H9 (cell line): Measurements from ENCODE around the gene MAP3K12. TPM values are rescaled to one million over a fixed set of nuclear protein-coding genes. Genes with fewer than 3 reads are reported as not detected.
A peak's percentile ranks its signal among the peaks of the same experiment; 100 is the strongest.

Experiments used
- DNase-seq: peaks from one replicate; pipeline ENCODE4 v3.0.0-alpha.2; 2017
- H2AFZ ChIP-seq: one replicate; pipeline ENCODE4 v1.6.1; 2013; ENCODE audit warnings: mild to moderate bottlenecking, low read length, control low read depth, moderate library complexity
- H2AK5ac ChIP-seq: 2 replicates; pipeline ENCODE4 v1.6.1; 2013; ENCODE audit warnings: low read length, control low read depth, mixed read lengths; ENCODE audit not compliant: insufficient read length
- H2BK120ac ChIP-seq: one replicate; pipeline ENCODE4 v1.6.1; 2013; ENCODE audit warnings: low read depth, mild to moderate bottlenecking, low read length, control low read depth, inconsistent platforms; ENCODE audit not compliant: poor library complexity, severe bottlenecking
- H2BK12ac ChIP-seq: 2 replicates; pipeline ENCODE4 v1.6.1; 2013; ENCODE audit warnings: low read length, control low read depth, mixed read lengths, low read depth; ENCODE audit not compliant: insufficient read length
- H2BK15ac ChIP-seq: 2 replicates; pipeline ENCODE4 v1.6.1; 2013; ENCODE audit warnings: low read depth, low read length, control low read depth
- H2BK20ac ChIP-seq: one replicate; pipeline ENCODE4 v1.6.1; 2013; ENCODE audit warnings: low read depth, mild to moderate bottlenecking, low read length, control low read depth, inconsistent platforms; ENCODE audit not compliant: poor library complexity, severe bottlenecking
- H2BK5ac ChIP-seq: 2 replicates; pipeline ENCODE4 v1.6.1; 2013; ENCODE audit warnings: low read length, control low read depth, mixed read lengths; ENCODE audit not compliant: insufficient read length
- H3K14ac ChIP-seq: 2 replicates; pipeline ENCODE4 v1.6.1; 2013; ENCODE audit warnings: low read length, control low read depth; ENCODE audit not compliant: insufficient read depth
- H3K18ac ChIP-seq: 2 replicates; pipeline ENCODE4 v1.6.1; 2013; ENCODE audit warnings: low read depth, mild to moderate bottlenecking, mixed read lengths, low read length, control low read depth; ENCODE audit not compliant: insufficient read length
- H3K23ac ChIP-seq: 2 replicates; pipeline ENCODE4 v1.6.1; 2013; ENCODE audit warnings: low read length, control low read depth, mixed read lengths, low read depth; ENCODE audit not compliant: insufficient read length
- H3K23me2 ChIP-seq: 2 replicates; pipeline ENCODE4 v1.6.1; 2013; ENCODE audit warnings: low read depth, mild to moderate bottlenecking, mixed read lengths, low read length, control low read depth; ENCODE audit not compliant: insufficient read length, poor library complexity, severe bottlenecking
- H3K27ac ChIP-seq: 2 replicates; pipeline ENCODE4 v1.5.1; 2013; ENCODE audit warnings: low read length, control low read depth, mixed read lengths, low read depth; ENCODE audit not compliant: insufficient read length
- H3K27me3 ChIP-seq: 2 replicates; pipeline ENCODE4 v1.6.1; 2013; ENCODE audit warnings: low read length, control low read depth, inconsistent platforms; ENCODE audit not compliant: insufficient read depth
- H3K4ac ChIP-seq: 2 replicates; pipeline ENCODE4 v1.6.1; 2013; ENCODE audit warnings: low read depth, mild to moderate bottlenecking, control low read depth, inconsistent platforms, low read length, moderate library complexity
- H3K4me1 ChIP-seq: 2 replicates; pipeline ENCODE4 v1.6.1; 2013; ENCODE audit warnings: low read length, control low read depth, inconsistent platforms; ENCODE audit not compliant: insufficient read depth
- H3K4me2 ChIP-seq: 2 replicates; pipeline ENCODE4 v1.6.1; 2013; ENCODE audit warnings: low read length, control low read depth, mixed read lengths; ENCODE audit not compliant: insufficient read length, insufficient read depth
- H3K56ac ChIP-seq: 2 replicates; pipeline ENCODE4 v1.6.1; 2013; ENCODE audit warnings: low read depth, mild to moderate bottlenecking, mixed read lengths, low read length, control low read depth; ENCODE audit not compliant: insufficient read length
- H3K79me1 ChIP-seq: 2 replicates; pipeline ENCODE4 v1.6.1; 2013; ENCODE audit warnings: low read depth, mild to moderate bottlenecking, moderate library complexity, low read length, control low read depth, inconsistent platforms; ENCODE audit not compliant: insufficient read depth, poor library complexity, severe bottlenecking
- H3K79me2 ChIP-seq: 2 replicates; pipeline ENCODE4 v1.6.1; 2013; ENCODE audit warnings: low read length, control low read depth, inconsistent platforms; ENCODE audit not compliant: insufficient read depth
- H3K9ac ChIP-seq: 2 replicates; pipeline ENCODE4 v1.6.1; 2013; ENCODE audit warnings: low read length, control low read depth, mixed read lengths; ENCODE audit not compliant: insufficient read length; ENCODE audit errors: extremely low read depth
- H3K9me3 ChIP-seq: one replicate; pipeline ENCODE4 v1.6.1; 2013; ENCODE audit warnings: low read depth, low read length, inconsistent platforms; ENCODE audit not compliant: control insufficient read depth
- H3T11ph ChIP-seq: one replicate; pipeline ENCODE4 v1.6.1; 2013; ENCODE audit warnings: mild to moderate bottlenecking, low read length, control low read depth, inconsistent platforms
- H4K20me1 ChIP-seq: one replicate; pipeline ENCODE4 v1.6.1; 2013; ENCODE audit not compliant: control insufficient read depth, insufficient read length, insufficient read depth
- H4K5ac ChIP-seq: 2 replicates; pipeline ENCODE4 v1.6.1; 2013; ENCODE audit warnings: low read depth, mild to moderate bottlenecking, mixed read lengths, low read length, control low read depth; ENCODE audit not compliant: insufficient read length
- H4K8ac ChIP-seq: replicated peaks from 2 replicates; pipeline ENCODE4 v1.6.1; 2013; ENCODE audit warnings: low read length, control low read depth, mixed read lengths, low read depth; ENCODE audit not compliant: insufficient read length
- H4K91ac ChIP-seq: 2 replicates; pipeline ENCODE4 v1.6.1; 2013; ENCODE audit warnings: low read depth, mild to moderate bottlenecking, moderate library complexity, mixed read lengths, low read length, control low read depth; ENCODE audit not compliant: insufficient read length
- H3K27ac Mint-ChIP-seq, 3 experiments: 2 replicates in 2 of 3; 3 replicates in 1 of 3; pipeline ENCODE4 v1.8.0; 2020 to 2021; ENCODE audit warnings: mixed read lengths in 3 of 3, mild to moderate bottlenecking in 1 of 3, moderate library complexity in 1 of 3
- H3K27me3 Mint-ChIP-seq: 2 replicates; pipeline ENCODE4 v1.8.0; 2021; ENCODE audit warnings: low read depth, mild to moderate bottlenecking, moderate library complexity, mixed read lengths
- H3K36me3 Mint-ChIP-seq, 3 experiments: 2 replicates in 2 of 3; 3 replicates in 1 of 3; pipeline ENCODE4 v1.8.0; 2020 to 2021; ENCODE audit warnings: low read depth in 3 of 3, mixed read lengths in 3 of 3; ENCODE audit not compliant: insufficient read depth in 1 of 3
- H3K4me1 Mint-ChIP-seq, 2 experiments: 2 replicates each; pipeline ENCODE4 v1.8.0; 2020; ENCODE audit warnings: mixed read lengths in 2 of 2
- H3K4me3 Mint-ChIP-seq, 2 experiments: 2 replicates in 1 of 2; 3 replicates in 1 of 2; pipeline ENCODE4 v1.8.0; 2020 to 2021; ENCODE audit warnings: mild to moderate bottlenecking in 2 of 2, mixed read lengths in 2 of 2, moderate library complexity in 1 of 2
- H3K9me3 Mint-ChIP-seq, 2 experiments: 2 replicates in 1 of 2; 3 replicates in 1 of 2; pipeline ENCODE4 v1.8.0; 2020; ENCODE audit warnings: mild to moderate bottlenecking in 2 of 2, mixed read lengths in 2 of 2, moderate library complexity in 1 of 2
- WGBS: extraction: QIAGEN DNeasy Blood & Tissue Kit; methylation state at CpG from one replicate; pipeline ENCODE4 v1.1.7; 2013; ENCODE audit warnings: missing lambda C conversion rate, low lambda C conversion rate, mixed read lengths; ENCODE audit not compliant: insufficient read length; ENCODE audit errors: extremely low coverage; 5-methylcytosine and 5-hydroxymethylcytosine counted together
- total RNA-seq: library from RNA; stranded (reverse); gene quantifications from 2 replicates; pipeline ENCODE4 v1.2.1, GENCODE V29; 2021
- TF ChIP-seq, protein P1 (sequence below): fragments of 200-600 bp; sonication (generic); conservative IDR thresholded peaks from 3 replicates; pipeline ENCODE4 v1.8.0; 2021; ENCODE audit warnings: antibody characterized with exemption, mild to moderate bottlenecking

Gene MAP3K12
- total RNA-seq, 1 experiment from 2014 or later: 22.3 TPM

DNA sequence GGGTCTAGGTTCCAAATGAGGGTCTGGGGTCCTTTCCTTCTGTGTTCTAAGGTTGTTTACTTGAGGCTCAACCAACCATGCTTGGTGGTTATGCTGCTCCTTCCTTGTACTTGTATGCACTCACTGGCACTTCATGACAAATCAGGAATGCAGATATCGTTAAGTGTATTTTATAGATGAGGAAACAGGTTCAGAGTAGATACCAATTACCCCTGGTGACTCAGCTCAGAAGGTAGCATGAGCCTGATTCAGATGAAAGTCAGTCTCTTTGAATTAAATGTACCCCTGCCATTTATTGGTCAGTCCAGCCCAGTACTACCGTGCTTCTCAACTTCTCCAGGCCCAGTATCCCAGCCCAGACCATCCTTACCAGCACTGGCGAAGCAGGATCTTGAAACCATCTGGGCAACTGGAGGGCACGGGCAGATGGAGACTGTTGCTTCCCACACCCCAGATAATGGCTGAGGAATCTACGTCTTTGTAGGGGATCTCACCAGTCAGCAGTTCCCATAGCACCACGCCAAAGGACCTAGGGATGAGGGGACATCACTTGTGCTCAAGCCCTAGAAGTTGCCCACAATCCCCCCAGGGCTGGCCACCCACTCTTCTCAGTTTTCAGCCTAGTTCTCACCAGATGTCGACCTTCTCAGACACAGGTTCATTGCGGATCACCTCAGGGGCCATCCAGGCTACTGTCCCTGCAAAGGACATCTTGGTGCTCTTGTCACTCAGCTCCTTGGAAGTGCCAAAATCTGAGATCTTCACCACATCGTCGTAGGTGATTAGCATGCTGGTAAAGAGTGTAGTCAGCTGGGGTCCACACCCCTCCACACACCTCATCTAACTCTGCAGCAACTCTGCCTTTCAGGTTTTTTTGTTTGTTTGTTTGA, 14.3 kb downstream of the MAP3K12 start:
- Histone ChIP-seq H2BK20ac (no peak overlapping the region), H2AK5ac (no peak overlapping the region), H3K4ac (no peak overlapping the region), H3K4me1 (no peaks in the 10 kb centered on the region), H4K20me1 (no peaks in the 10 kb centered on the region), H3K9ac (no peak overlapping the region), H2BK12ac (no peak overlapping the region), H3K14ac (no peak overlapping the region), H2AFZ (no peak overlapping the region), H3K9me3 (no peaks in the 10 kb centered on the region), H2BK120ac (no peak overlapping the region), H3K23ac (no peak overlapping the region), H3K27me3 (no peaks in the 10 kb centered on the region), H3K79me1 (no peaks in the 10 kb centered on the region), H3K27ac (no peak overlapping the region), H4K5ac (no peak overlapping the region), H4K8ac (no peak overlapping the region), H2BK5ac (no peak overlapping the region), H3K23me2 (no peaks in the 10 kb centered on the region), H3K56ac (no peak overlapping the region), H3K18ac (no peak overlapping the region), H3T11ph (no peak overlapping the region), H2BK15ac (no peak overlapping the region), H3K79me2 (no peaks in the 10 kb centered on the region), H4K91ac (no peak overlapping the region), H3K4me2 (no peak overlapping the region)
- Mint-ChIP-seq H3K27ac (peak overlapping the region in 1 of 3 experiments; percentile 84; a peak in 2 of 7 replicates), H3K27me3 (peaks cover 1% of the 10 kb centered on the region; the same call in 1 of the 2 replicates), H3K9me3 (no peaks in the 10 kb centered on the region), H3K36me3 (peaks cover 31 to 60% (median 59%) of the 10 kb centered on the region in 3 experiments), H3K4me3 (no peak overlapping the region; a peak in 1 of 5 replicates), H3K4me1 (peaks cover 16 to 22% of the 10 kb centered on the region in 2 experiments)
- no peak for DNase-seq
- TF ChIP-seq, protein P1, sequence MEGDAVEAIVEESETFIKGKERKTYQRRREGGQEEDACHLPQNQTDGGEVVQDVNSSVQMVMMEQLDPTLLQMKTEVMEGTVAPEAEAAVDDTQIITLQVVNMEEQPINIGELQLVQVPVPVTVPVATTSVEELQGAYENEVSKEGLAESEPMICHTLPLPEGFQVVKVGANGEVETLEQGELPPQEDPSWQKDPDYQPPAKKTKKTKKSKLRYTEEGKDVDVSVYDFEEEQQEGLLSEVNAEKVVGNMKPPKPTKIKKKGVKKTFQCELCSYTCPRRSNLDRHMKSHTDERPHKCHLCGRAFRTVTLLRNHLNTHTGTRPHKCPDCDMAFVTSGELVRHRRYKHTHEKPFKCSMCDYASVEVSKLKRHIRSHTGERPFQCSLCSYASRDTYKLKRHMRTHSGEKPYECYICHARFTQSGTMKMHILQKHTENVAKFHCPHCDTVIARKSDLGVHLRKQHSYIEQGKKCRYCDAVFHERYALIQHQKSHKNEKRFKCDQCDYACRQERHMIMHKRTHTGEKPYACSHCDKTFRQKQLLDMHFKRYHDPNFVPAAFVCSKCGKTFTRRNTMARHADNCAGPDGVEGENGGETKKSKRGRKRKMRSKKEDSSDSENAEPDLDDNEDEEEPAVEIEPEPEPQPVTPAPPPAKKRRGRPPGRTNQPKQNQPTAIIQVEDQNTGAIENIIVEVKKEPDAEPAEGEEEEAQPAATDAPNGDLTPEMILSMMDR: no peak
- WGBS: no CpG with 5 or more reads among the region's 10 CpGs
